22Rv1 (cell line): ENCODE measurements around the gene CDX2.

Experiments
- H3K27ac ChIP-seq: fragments of 450-650 bp; 2 replicates; pipeline ENCODE4 v1.5.1; 2017
- CTCF ChIP-seq: fragments of 450-650 bp; IDR thresholded peaks from 2 replicates; pipeline ENCODE4 v1.5.1; 2017; ENCODE audit warnings: mild to moderate bottlenecking
- ZFX ChIP-seq: fragments of 450-650 bp; IDR thresholded peaks from 2 replicates; pipeline ENCODE4 v1.6.1; 2017; ENCODE audit warnings: antibody characterized with exemption, borderline replicate concordance

Gene CDX2

GRCh38 chr13:27925220-27925991 lies 43.7 kb downstream of the CDX2 start:
- H3K27ac ChIP-seq = no peak overlapping the region

GRCh38 chr13:27924529-27925141 lies 44.5 kb downstream of the CDX2 start:
- H3K27ac ChIP-seq = no peak overlapping the region
- no peak for TF ChIP-seq CTCF
- no peak for TF ChIP-seq ZFX

More at GRCh38 chr13:27925220-27925991, 43.7 kb downstream of the CDX2 start:
- TF ChIP-seq CTCF (no peak), ZFX (no peak)

- H3K27ac ChIP-seq = no peak overlapping the region
- TF ChIP-seq CTCF = no peak
- TF ChIP-seq ZFX = no peak
These were observed 45.2 kb downstream of the CDX2 start for GRCh38 chr13:27923794-27924528.

GRCh38 chr13:27922883-27923612 lies 46.1 kb downstream of the CDX2 start:
- H3K27ac ChIP-seq = no peak overlapping the region
- TF ChIP-seq CTCF (no peak), ZFX (no peak)

DNA sequence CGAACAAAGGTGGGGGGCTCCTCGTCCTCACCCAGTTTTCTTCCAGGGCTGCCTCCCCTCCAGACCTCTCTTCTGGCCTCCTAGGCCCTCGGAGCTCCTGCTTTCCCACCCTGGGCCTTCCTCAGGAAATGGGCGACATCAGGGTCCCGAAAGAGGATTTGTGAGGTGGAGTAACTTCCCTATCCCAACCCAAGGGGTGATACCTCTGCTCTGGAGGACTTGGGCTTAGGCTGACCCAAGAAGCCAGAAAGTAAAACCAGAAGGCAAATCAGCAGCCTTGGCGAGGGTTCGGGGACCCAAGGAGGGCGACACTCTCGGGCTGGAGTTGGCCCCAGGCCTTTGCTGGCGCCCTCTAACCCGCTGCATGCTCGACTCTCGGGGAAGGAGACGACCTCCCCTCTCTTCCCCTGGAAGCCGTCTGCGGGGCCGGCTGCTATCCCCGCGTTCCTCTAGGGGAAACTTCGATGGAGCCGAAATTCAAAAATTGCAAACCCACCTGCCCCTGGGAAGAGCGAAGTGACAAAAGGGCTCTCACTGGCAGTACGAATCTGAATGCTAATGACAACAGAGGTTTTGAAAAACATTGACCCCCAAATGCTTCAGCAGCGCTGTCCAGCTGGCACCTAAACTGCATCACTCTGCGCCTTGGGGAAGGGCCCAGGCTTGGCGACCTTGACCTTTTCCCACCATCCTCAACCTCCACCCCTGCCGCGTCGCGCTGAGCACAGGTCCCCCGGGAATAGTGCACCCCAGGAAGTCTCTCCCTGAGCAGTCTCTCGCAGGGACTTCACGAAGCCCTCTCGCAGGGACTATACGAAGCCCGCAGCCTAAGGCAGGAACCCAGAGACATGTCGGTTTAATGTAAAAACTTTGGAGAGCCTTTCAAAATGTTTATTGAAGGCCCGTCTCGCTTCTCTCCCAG lies 46.9 kb downstream of the CDX2 start:
- H3K27ac ChIP-seq = no peak overlapping the region
- TF ChIP-seq CTCF (no peak), ZFX (no peak)

GRCh38 chr13:27921421-27921960 lies 47.6 kb downstream of the CDX2 start:
- no peak for TF ChIP-seq ZFX
- TF ChIP-seq CTCF = no peak
- no peak overlapping the region for H3K27ac ChIP-seq
